HEK293 (cell line): ENCODE data around the gene CCDC34.

ENCODE experiments used
- CTCF ChIA-PET: fragments of 350-600 bp; formaldehyde crosslinking; extraction: SDS; loops from one replicate; lab custom pipeline; 2021; ENCODE audit warnings: antibody characterized with exemption; lab: Yijun Ruan, JAX
- POLR2A ChIA-PET: fragments of 300-600 bp; formaldehyde crosslinking; extraction: SDS; loops from one replicate; lab custom pipeline; 2020; ENCODE audit warnings: antibody characterized with exemption, inconsistent platforms; lab: Yijun Ruan, JAX
- H3K27ac ChIP-seq: fragments of 200-500 bp; sonication (Bioruptor generic); 2 replicates; pipeline ENCODE4 v1.5.1; 2014; ENCODE audit warnings: low read depth, low read length, control low read depth, inconsistent platforms; ENCODE audit errors: extremely low read depth
- H3K36me3 ChIP-seq, 2 experiments: fragments of 200-500 bp in 1 of 2; sonication (Bioruptor generic) in 1 of 2; 1 replicate in 1 of 2; 2 replicates in 1 of 2; pipeline ENCODE4 v1.5.1; 2014 to 2017; ENCODE audit warnings: inconsistent platforms in 2 of 2, low read length in 2 of 2; ENCODE audit not compliant: control insufficient read depth in 2 of 2, insufficient read depth in 1 of 2
- H3K4me1 ChIP-seq: fragments of 200-500 bp; sonication (Bioruptor generic); 2 replicates; pipeline ENCODE4 v1.5.1; 2014; ENCODE audit warnings: mild to moderate bottlenecking, low read length, inconsistent platforms; ENCODE audit not compliant: control insufficient read depth, insufficient read depth
- H3K4me3 ChIP-seq: 2 replicates; pipeline ENCODE4 v1.5.1; 2011; ENCODE audit warnings: low read depth, mild to moderate bottlenecking, control low read depth, low read length, moderate library complexity
- H3K9me3 ChIP-seq: fragments of 200-500 bp; sonication (Bioruptor generic); 2 replicates; pipeline ENCODE4 v1.5.1; 2014; ENCODE audit warnings: low read depth, low read length, inconsistent platforms; ENCODE audit not compliant: control insufficient read depth, insufficient read depth
- BCL11A ChIP-seq: fragments of 450-650 bp; formaldehyde crosslinking; IDR thresholded peaks from 2 replicates; pipeline ENCODE4 v1.5.1; 2016; ENCODE audit warnings: low read depth, missing biosample characterization, missing genetic modification characterization
- FEZF1 ChIP-seq: fragments of 450-650 bp; formaldehyde crosslinking; IDR thresholded peaks from 2 replicates; pipeline ENCODE4 v1.5.1; 2016; ENCODE audit warnings: missing biosample characterization, missing genetic modification characterization
- OSR2 ChIP-seq: fragments of 450-650 bp; formaldehyde crosslinking; IDR thresholded peaks from 2 replicates; pipeline ENCODE4 v1.5.1; 2016; ENCODE audit warnings: missing biosample characterization, missing genetic modification characterization
- PRDM6 ChIP-seq: fragments of 450-650 bp; formaldehyde crosslinking; IDR thresholded peaks from 2 replicates; pipeline ENCODE4 v1.5.1; 2017; ENCODE audit warnings: missing biosample characterization, missing genetic modification characterization
- REST ChIP-seq: fragments of 450-650 bp; formaldehyde crosslinking; IDR thresholded peaks from 2 replicates; pipeline ENCODE4 v1.5.1; 2016; ENCODE audit warnings: missing biosample characterization, missing genetic modification characterization
- SP7 ChIP-seq: fragments of 450-650 bp; formaldehyde crosslinking; IDR thresholded peaks from 2 replicates; pipeline ENCODE4 v1.5.1; 2016; ENCODE audit warnings: missing biosample characterization, missing genetic modification characterization
- TRIM28 ChIP-seq: IDR thresholded peaks from 2 replicates; pipeline ENCODE4 v1.6.1; 2011; ENCODE audit warnings: low read length, control low read depth, borderline replicate concordance
- ZNF510 ChIP-seq: fragments of 450-650 bp; formaldehyde crosslinking; IDR thresholded peaks from 2 replicates; pipeline ENCODE4 v1.5.1; 2018; ENCODE audit warnings: mild to moderate bottlenecking, missing genetic modification characterization, missing biosample characterization; ENCODE audit not compliant: insufficient replicate concordance
- ZNF623 ChIP-seq: fragments of 450-650 bp; formaldehyde crosslinking; IDR thresholded peaks from 2 replicates; pipeline ENCODE4 v1.5.1; 2016; ENCODE audit warnings: missing biosample characterization, missing genetic modification characterization
- ZNF639 ChIP-seq: fragments of 450-650 bp; formaldehyde crosslinking; IDR thresholded peaks from 2 replicates; pipeline ENCODE4 v1.5.1; 2016; ENCODE audit warnings: missing biosample characterization, missing genetic modification characterization
- ZNF776 ChIP-seq: fragments of 450-650 bp; formaldehyde crosslinking; IDR thresholded peaks from 2 replicates; pipeline ENCODE4 v1.5.0; 2017; ENCODE audit warnings: missing biosample characterization, missing genetic modification characterization, borderline replicate concordance
- ZNF830 ChIP-seq: fragments of 450-650 bp; IDR thresholded peaks from 2 replicates; pipeline ENCODE4 v1.5.0; 2018; ENCODE audit warnings: missing biosample characterization, missing genetic modification characterization, low read depth, mild to moderate bottlenecking, moderate library complexity
- ZNF843 ChIP-seq: fragments of 450-650 bp; formaldehyde crosslinking; IDR thresholded peaks from 2 replicates; pipeline ENCODE4 v1.5.1; 2016; ENCODE audit warnings: missing biosample characterization, missing genetic modification characterization
- ZSCAN30 ChIP-seq: fragments of 450-650 bp; IDR thresholded peaks from 2 replicates; pipeline ENCODE4 v1.5.1; 2018; ENCODE audit warnings: missing biosample characterization, mild to moderate bottlenecking, missing genetic modification characterization, moderate library complexity
- ZSCAN4 ChIP-seq: fragments of 450-650 bp; formaldehyde crosslinking; IDR thresholded peaks from 2 replicates; pipeline ENCODE4 v1.5.1; 2017; ENCODE audit warnings: missing biosample characterization, missing genetic modification characterization
- TF ChIP-seq, protein P1 (sequence below): fragments of 450-650 bp; IDR thresholded peaks from 2 replicates; pipeline ENCODE4 v1.5.1; 2018; ENCODE audit warnings: missing biosample characterization, mild to moderate bottlenecking, missing genetic modification characterization

The CCDC34 gene

GRCh38 chr11:27375370-27375769 is 12.4 kb upstream of the CCDC34 start (continued):
- TF ChIP-seq ZNF639 (tag by site-specific recombination) = no peak
- TF ChIP-seq, protein P1, sequence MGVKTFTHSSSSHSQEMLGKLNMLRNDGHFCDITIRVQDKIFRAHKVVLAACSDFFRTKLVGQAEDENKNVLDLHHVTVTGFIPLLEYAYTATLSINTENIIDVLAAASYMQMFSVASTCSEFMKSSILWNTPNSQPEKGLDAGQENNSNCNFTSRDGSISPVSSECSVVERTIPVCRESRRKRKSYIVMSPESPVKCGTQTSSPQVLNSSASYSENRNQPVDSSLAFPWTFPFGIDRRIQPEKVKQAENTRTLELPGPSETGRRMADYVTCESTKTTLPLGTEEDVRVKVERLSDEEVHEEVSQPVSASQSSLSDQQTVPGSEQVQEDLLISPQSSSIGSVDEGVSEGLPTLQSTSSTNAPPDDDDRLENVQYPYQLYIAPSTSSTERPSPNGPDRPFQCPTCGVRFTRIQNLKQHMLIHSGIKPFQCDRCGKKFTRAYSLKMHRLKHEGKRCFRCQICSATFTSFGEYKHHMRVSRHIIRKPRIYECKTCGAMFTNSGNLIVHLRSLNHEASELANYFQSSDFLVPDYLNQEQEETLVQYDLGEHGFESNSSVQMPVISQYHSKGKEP (tag by site-specific recombination) = no peak
- TF ChIP-seq TRIM28 = no peak
- TF ChIP-seq ZNF776 (tag by site-specific recombination) = no peak
- no peak for TF ChIP-seq ZSCAN30 (tag by site-specific recombination)
- no peak for TF ChIP-seq ZNF510 (tag by site-specific recombination)
- no peak for TF ChIP-seq REST
- TF ChIP-seq ZNF830 (tag by site-specific recombination) = no peak

DNA sequence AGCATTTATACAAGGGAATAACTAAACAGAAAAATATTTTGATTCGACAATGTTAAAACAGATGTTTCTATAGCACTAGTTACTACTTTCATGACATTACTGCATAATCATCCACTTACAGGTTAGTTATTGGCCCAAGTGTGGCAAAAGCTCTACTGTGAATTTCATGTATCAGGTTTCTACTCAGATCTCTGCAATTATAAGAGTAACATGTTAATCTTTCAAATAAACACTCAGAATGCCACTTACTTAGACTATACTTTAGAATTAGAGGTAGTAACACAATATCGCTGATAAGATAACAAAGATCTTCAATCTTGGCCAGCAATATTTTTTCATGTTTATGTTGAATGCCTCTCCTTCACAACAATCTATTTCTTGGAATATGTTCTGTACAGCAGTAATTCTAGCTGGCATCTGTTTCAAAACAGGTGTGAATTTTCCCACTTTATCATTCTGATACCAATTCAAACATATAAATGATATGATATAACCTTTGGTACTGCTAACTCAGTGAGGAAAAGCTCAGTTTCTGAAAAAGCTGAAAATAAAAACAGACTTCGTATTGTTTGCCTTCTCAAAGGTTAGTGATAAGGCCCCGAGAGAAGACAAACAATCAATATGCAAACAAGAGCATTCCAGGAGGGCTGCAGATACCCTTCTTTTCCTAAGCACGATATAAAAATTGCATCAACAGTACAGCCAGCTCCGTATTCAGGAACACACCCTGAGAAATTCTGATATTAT is 11.0 kb upstream of the CCDC34 start:
- peaks cover 7% of the 10 kb centered on the region; the same call in 1 of the 2 replicates for H3K4me1 ChIP-seq
- ChIA-PET POLR2A (no interaction called here), CTCF (interaction anchor here (0.9 to 3.4 kb wide), 5 partner anchors 8 to 126 kb away, joined by 3 to 23 read pairs (median 4); no protein-coding TSS in a partner anchor)
- TF ChIP-seq ZSCAN4 (tag by site-specific recombination) (no peak), OSR2 (tag by site-specific recombination) (peak; percentile 54; the same call in 1 of the 2 replicates), ZNF843 (tag by site-specific recombination) (peak; percentile 52; the same call in 1 of the 2 replicates), FEZF1 (0 out of 2 replicates have a peak, but pooled peaks have one; percentile 45), PRDM6 (tag by site-specific recombination) (peak; percentile 68; the same call in 1 of the 2 replicates), BCL11A (tag by site-specific recombination) (no peak), ZNF623 (tag by site-specific recombination) (no peak), SP7 (tag by site-specific recombination) (peak; percentile 68)
- H3K27ac ChIP-seq = no peak overlapping the region
- H3K36me3 ChIP-seq = peaks cover 4 to 44% of the 10 kb centered on the region in 2 experiments; a peak in 2 of 3 replicates
- H3K4me3 ChIP-seq = no peak overlapping the region
- H3K9me3 ChIP-seq = no peaks in the 10 kb centered on the region
